ENCODE measurements around the gene GHRH. TPM values are rescaled to one million over a fixed set of nuclear protein-coding genes. Genes with fewer than 3 reads are reported as not detected.

Gene GHRH
- total RNA-seq, 1 experiment from 2014 or later: not detected

DNA sequence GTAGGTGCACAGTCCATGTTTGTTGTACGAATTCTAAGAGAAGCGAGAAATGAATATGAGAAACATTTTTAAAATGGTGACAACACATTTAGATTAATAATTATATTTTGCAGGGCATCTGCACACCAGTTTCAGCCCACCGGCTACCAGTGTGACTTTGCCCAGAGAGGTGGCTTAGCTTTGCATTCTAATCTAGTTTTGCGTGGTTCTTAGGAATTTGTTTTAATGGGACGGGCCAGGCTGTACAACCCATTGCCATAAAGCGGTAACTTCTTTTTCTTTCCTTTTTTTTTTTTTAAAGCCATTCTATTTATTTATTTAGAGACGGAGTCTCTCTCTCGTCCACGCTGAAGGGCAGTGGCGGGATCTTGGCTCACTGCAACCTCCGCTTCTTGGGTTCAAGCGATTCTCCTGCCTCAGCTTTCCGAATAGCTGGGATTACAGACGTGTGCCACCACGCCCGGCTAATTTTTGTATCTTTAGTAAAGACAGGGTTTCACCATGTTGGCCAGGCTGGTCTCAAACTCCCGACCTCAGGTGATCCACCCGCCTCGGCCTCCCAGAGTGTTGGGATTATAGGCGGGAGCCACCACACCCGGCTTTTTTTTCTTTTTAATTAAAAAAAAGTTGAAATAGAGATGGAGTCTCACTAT lies 28.7 kb upstream of the GHRH start:
- Histone ChIP-seq H3K4me3 (ENCODE audit: low read depth in 2 of 2, low read length in 2 of 2) (peak overlapping the region; percentile 96 to 100), H3K27me3 (ENCODE audit: control insufficient read depth, insufficient read depth, low read length) (no peaks in the 10 kb centered on the region), H3K27ac (ENCODE audit: low read length) (peak overlapping the region; percentile 98), H3K4me1 (ENCODE audit: control insufficient read depth, insufficient read depth, low read length) (peaks cover 11% of the 10 kb centered on the region), H3K36me3 (ENCODE audit: control insufficient read depth, insufficient read depth, low read length) (peaks cover 2% of the 10 kb centered on the region), H3K9me3 (ENCODE audit: control insufficient read depth, insufficient read depth, low read depth, low read length) (no peaks in the 10 kb centered on the region)
- in situ Hi-C loops (cut with HindIII; ENCODE audit: low pct_unique_long_range_greater_than_20kb, low sequenced_read_pairs): no loop called here
- intact Hi-C loops (cut with micrococcal nuclease; ENCODE audit: unreplicated experiment): no loop called here
- DNase-seq (ENCODE audit: low read depth, low spot score): no peak
- CTCF ChIA-PET: no interaction called here
- no TSS peak for BruUV-seq (replicated peaks)
- POLR2A ChIA-PET: interaction anchor here (1.0 kb wide), 1 partner anchor 226 kb away, joined by 6 read pairs; no protein-coding TSS in a partner anchor
- ATAC-seq: no peak
- TF ChIP-seq SIN3A (IDR thresholded peaks at IDR 0.05; ENCODE audit: borderline replicate concordance, insufficient read depth, low read depth, low read length): no peak

DNA sequence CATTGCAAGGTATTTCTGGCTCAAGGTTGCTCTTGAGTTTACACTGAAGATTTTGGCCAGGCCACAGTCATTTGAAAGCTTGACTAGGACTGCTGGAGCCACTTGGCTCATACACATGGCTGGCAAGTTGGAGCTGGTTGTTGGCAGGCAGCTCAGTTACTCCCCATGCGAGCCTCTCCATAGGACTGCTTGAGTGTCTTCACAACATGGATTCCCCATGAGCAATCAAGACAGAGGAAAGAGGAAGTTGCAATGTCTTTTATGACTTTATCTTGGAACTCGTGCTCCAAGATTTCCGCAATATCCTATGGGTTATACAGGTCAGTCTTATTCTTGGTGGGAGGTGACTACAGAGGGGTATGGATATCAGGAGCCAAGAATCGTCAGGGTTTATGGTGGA lies 26.5 kb upstream of the GHRH start:
- Histone ChIP-seq H3K36me3 (ENCODE audit: control insufficient read depth, insufficient read depth, low read length) (peaks cover 2% of the 10 kb centered on the region), H3K27me3 (ENCODE audit: control insufficient read depth, insufficient read depth, low read length) (no peaks in the 10 kb centered on the region), H3K4me3 (ENCODE audit: low read depth in 2 of 2, low read length in 2 of 2) (no peak overlapping the region), H3K27ac (ENCODE audit: low read length) (no peak overlapping the region), H3K9me3 (ENCODE audit: control insufficient read depth, insufficient read depth, low read depth, low read length) (no peaks in the 10 kb centered on the region), H3K4me1 (ENCODE audit: control insufficient read depth, insufficient read depth, low read length) (no peaks in the 10 kb centered on the region)
- TF ChIP-seq TCF7L2 (IDR thresholded peaks at IDR 0.05; ENCODE audit: low read depth, low read length) (no peak), POLR2AphosphoS5 (IDR thresholded peaks at IDR 0.05; ENCODE audit: low read depth, low read length) (no peak), SIN3A (IDR thresholded peaks at IDR 0.05; ENCODE audit: borderline replicate concordance, insufficient read depth, low read depth, low read length) (no peak), REST (IDR thresholded peaks at IDR 0.05; ENCODE audit: insufficient read depth in 1 of 2, low read depth in 2 of 2, low read length in 1 of 2) (no peak), CTCF (IDR thresholded peaks at IDR 0.05) (no peak)
- in situ Hi-C loops (cut with HindIII; ENCODE audit: low pct_unique_long_range_greater_than_20kb, low sequenced_read_pairs): no loop called here
- CTCF ChIA-PET: no interaction called here
- POLR2A ChIA-PET: no interaction called here
- no TSS peak for BruUV-seq (replicated peaks)
- ATAC-seq: no peak
- DNase-seq (ENCODE audit: low read depth, low spot score): no peak
- intact Hi-C loops (cut with micrococcal nuclease; ENCODE audit: unreplicated experiment): no loop called here

DNA sequence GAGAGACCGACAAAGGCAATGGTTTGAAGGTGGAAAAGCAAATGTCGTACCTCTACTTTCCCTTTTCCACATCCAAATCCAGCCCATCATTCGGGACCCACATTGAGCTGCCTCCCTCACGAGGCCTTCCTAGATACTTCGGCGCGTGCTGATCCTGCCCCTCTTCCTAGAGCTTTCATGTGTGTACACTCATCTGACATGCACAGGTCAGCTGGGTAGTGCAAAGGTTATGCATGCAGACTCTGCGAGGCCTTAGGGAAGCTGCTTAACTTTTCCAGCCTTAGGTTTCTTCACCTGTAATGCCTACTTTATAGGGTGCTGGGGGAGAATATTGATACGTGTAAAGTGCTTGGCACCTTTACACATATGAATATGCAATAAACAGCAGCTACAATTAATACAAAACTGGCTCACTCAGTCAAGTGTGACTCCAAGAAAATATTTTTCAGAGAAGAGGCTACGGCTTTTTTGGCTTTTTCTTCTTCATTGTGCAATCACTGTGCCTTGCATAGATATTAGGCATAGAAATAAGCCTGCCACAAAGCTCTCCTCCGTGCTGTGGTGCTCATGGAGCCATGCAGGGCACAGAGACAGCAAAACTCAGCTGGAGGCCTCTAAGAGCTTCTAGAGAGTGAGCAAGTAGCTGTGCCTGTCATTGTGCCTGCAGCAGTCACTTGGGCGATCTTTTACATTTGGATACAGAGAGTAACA lies 24.2 kb upstream of the GHRH start:
- no peaks in the 10 kb centered on the region for H3K27me3 ChIP-seq (ENCODE audit: control insufficient read depth, insufficient read depth, low read length)
- intact Hi-C loops (cut with micrococcal nuclease; ENCODE audit: unreplicated experiment) (no loop called here), in situ Hi-C loops (cut with HindIII; ENCODE audit: low pct_unique_long_range_greater_than_20kb, low sequenced_read_pairs) (no loop called here)
- H3K9me3 ChIP-seq (ENCODE audit: control insufficient read depth, insufficient read depth, low read depth, low read length): no peaks in the 10 kb centered on the region
- H3K36me3 ChIP-seq (ENCODE audit: control insufficient read depth, insufficient read depth, low read length): peaks cover 2% of the 10 kb centered on the region; the same call in 1 of the 2 replicates
- H3K4me1 ChIP-seq (ENCODE audit: control insufficient read depth, insufficient read depth, low read length): no peaks in the 10 kb centered on the region
- no peak for DNase-seq (ENCODE audit: low read depth, low spot score)
- ATAC-seq: no peak
- no peak overlapping the region for H3K4me3 ChIP-seq (ENCODE audit: low read depth in 2 of 2, low read length in 2 of 2)
- BruUV-seq (replicated peaks): no TSS peak
- no peak overlapping the region for H3K27ac ChIP-seq (ENCODE audit: low read length)
- TF ChIP-seq SIN3A (IDR thresholded peaks at IDR 0.05; ENCODE audit: borderline replicate concordance, insufficient read depth, low read depth, low read length): no peak
- no peak for TF ChIP-seq POLR2AphosphoS5 (IDR thresholded peaks at IDR 0.05; ENCODE audit: low read depth, low read length)
- TF ChIP-seq CTCF (IDR thresholded peaks at IDR 0.05): no peak
- no peak for TF ChIP-seq TCF7L2 (IDR thresholded peaks at IDR 0.05; ENCODE audit: low read depth, low read length)
- no peak for TF ChIP-seq REST (IDR thresholded peaks at IDR 0.05; ENCODE audit: insufficient read depth in 1 of 2, low read depth in 2 of 2, low read length in 1 of 2)
- POLR2A ChIA-PET: interaction anchor here (0.7 kb wide), 1 partner anchor 11 kb away, joined by 3 read pairs; no protein-coding TSS in a partner anchor
- CTCF ChIA-PET: no interaction called here
